Measurements from ENCODE around the gene LMCD1.
A peak's percentile ranks its signal among the peaks of the same experiment; 100 is the strongest.

DNA sequence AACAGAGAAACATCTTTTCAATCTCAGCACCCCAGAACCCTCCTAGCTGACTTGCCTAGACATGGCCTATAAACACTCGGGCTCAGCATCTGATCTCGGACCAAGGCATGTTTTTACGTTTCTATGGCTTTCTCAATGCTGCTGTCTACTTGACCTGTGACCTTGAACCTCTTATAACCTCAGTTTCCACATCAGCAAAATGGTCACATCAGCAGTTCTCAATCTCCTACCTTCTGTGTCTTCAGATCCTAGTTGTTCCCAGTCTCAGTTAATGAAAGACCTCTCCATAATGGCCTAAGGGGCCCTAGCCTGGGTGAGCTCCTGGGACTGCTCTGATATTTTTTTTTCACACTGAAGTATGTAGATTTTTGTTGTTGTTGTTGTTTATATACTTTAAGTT lies 103.4 kb downstream of the LMCD1 start:
- TF ChIP-seq RAD21 (conservative IDR thresholded peaks at IDR 0.05 in 1 of 2, IDR thresholded peaks at IDR 0.05 in 1 of 2) (no peak), MAFK (IDR thresholded peaks at IDR 0.05; ENCODE audit: partially characterized antibody) (peak; percentile 73), POLR2A (IDR thresholded peaks at IDR 0.05; ENCODE audit: low read length) (no peak), BHLHE40 (IDR thresholded peaks at IDR 0.05; ENCODE audit: low read depth, low read length) (no peak), RARB (CRISPR knock-in tag; IDR thresholded peaks at IDR 0.05) (no peak), JUNB (IDR thresholded peaks at IDR 0.05) (no peak), POLR2AphosphoS2 (conservative IDR thresholded peaks at IDR 0.05; ENCODE audit: low read length) (no peak)
- TF ChIP-seq, protein P1, sequence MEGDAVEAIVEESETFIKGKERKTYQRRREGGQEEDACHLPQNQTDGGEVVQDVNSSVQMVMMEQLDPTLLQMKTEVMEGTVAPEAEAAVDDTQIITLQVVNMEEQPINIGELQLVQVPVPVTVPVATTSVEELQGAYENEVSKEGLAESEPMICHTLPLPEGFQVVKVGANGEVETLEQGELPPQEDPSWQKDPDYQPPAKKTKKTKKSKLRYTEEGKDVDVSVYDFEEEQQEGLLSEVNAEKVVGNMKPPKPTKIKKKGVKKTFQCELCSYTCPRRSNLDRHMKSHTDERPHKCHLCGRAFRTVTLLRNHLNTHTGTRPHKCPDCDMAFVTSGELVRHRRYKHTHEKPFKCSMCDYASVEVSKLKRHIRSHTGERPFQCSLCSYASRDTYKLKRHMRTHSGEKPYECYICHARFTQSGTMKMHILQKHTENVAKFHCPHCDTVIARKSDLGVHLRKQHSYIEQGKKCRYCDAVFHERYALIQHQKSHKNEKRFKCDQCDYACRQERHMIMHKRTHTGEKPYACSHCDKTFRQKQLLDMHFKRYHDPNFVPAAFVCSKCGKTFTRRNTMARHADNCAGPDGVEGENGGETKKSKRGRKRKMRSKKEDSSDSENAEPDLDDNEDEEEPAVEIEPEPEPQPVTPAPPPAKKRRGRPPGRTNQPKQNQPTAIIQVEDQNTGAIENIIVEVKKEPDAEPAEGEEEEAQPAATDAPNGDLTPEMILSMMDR (IDR thresholded peaks at IDR 0.05), result no peak
- TF ChIP-seq, protein P2, sequence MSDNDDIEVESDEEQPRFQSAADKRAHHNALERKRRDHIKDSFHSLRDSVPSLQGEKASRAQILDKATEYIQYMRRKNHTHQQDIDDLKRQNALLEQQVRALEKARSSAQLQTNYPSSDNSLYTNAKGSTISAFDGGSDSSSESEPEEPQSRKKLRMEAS (IDR thresholded peaks at IDR 0.05), result no peak
- TF ChIP-seq, protein P3, sequence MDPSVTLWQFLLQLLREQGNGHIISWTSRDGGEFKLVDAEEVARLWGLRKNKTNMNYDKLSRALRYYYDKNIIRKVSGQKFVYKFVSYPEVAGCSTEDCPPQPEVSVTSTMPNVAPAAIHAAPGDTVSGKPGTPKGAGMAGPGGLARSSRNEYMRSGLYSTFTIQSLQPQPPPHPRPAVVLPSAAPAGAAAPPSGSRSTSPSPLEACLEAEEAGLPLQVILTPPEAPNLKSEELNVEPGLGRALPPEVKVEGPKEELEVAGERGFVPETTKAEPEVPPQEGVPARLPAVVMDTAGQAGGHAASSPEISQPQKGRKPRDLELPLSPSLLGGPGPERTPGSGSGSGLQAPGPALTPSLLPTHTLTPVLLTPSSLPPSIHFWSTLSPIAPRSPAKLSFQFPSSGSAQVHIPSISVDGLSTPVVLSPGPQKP (IDR thresholded peaks at IDR 0.05; ENCODE audit: low read depth, low read length), result no peak
